Astrocyte of the cerebellum (primary cell): ENCODE data around the gene IL13RA2.

Experiments used
- DNase-seq: peaks from one replicate; pipeline ENCODE4 v3.0.0-alpha.2; 2011; ENCODE audit warnings: low read depth
- H3K4me3 ChIP-seq: 2 replicates; pipeline ENCODE4 v1.5.1; 2011; ENCODE audit warnings: mild to moderate bottlenecking, low read depth, low read length, moderate library complexity
- CTCF ChIP-seq: IDR thresholded peaks from 2 replicates; pipeline ENCODE4 v1.5.1; 2012; ENCODE audit warnings: low read length, low read depth, moderate library complexity, mild to moderate bottlenecking; ENCODE audit errors: missing control alignments
- in situ Hi-C: cut with HindIII; loops from 2 replicates; pipeline ENCODE4 v1.10.0; 2017; ENCODE audit warnings: low sequenced_read_pairs

IL13RA2 gene

GRCh38 chrX:115029869-115030570, 12.6 kb upstream of the IL13RA2 start:
- TF ChIP-seq CTCF = no peak
- DNase-seq = no peak
- H3K4me3 ChIP-seq = no peak overlapping the region
- in situ Hi-C loops = no loop called here

- H3K4me3 ChIP-seq = no peak overlapping the region
- in situ Hi-C loops = no loop called here
- TF ChIP-seq CTCF = no peak
- no peak for DNase-seq
Observed at GRCh38 chrX:115029440-115029839, 12.0 kb upstream of the IL13RA2 start.

- TF ChIP-seq CTCF = no peak
- DNase-seq = no peak
- in situ Hi-C loops = no loop called here
- no peak overlapping the region for H3K4me3 ChIP-seq
Observed at GRCh38 chrX:115023811-115024210, 6.4 kb upstream of the IL13RA2 start.

- no peak overlapping the region for H3K4me3 ChIP-seq
- in situ Hi-C loops = no loop called here
- DNase-seq = peak; percentile 24
- no peak for TF ChIP-seq CTCF
Observed at GRCh38 chrX:115023139-115023538, 5.7 kb upstream of the IL13RA2 start.

GRCh38 chrX:115021121-115021520, 3.7 kb upstream of the IL13RA2 start:
- TF ChIP-seq CTCF = no peak
- in situ Hi-C loops = no loop called here
- DNase-seq = no peak
- H3K4me3 ChIP-seq = no peak overlapping the region

GRCh38 chrX:115018944-115019343, 1.5 kb upstream of the IL13RA2 start:
- in situ Hi-C loops = no loop called here
- no peak for DNase-seq
- TF ChIP-seq CTCF = no peak
- no peak overlapping the region for H3K4me3 ChIP-seq
